ENCODE results near the gene KIF25. TPM values are rescaled to one million over a fixed set of nuclear protein-coding genes. Genes with fewer than 3 reads are reported as not detected.

The KIF25 gene
- total RNA-seq, 1 experiment from 2014 or later, result 0.39 TPM

GRCh38 chr6:168044521-168045130 is 47.2 kb downstream of the KIF25 start:
- intact Hi-C loops (cut with micrococcal nuclease; ENCODE audit: unreplicated experiment), result no loop called here
- no peak for DNase-seq (ENCODE audit: low spot score)
- peaks cover 15% of the 10 kb centered on the region for H3K9me3 ChIP-seq (ENCODE audit: low read depth, low read length, poor library complexity, severe bottlenecking)
- no peak overlapping the region for H3K27ac ChIP-seq (ENCODE audit: low read depth, low read length, poor library complexity, severe bottlenecking)
- H3K4me3 ChIP-seq (ENCODE audit: low read depth, low read length, poor library complexity, severe bottlenecking), result no peak overlapping the region
- CTCF ChIA-PET, result no interaction called here
- no TSS peak for BruUV-seq (replicated peaks)
- POLR2A ChIA-PET (ENCODE audit: low non-redundant PET), result no interaction called here
- H3K36me3 ChIP-seq (ENCODE audit: insufficient read depth, low read length, poor library complexity, severe bottlenecking), result no peaks in the 10 kb centered on the region
- no peaks in the 10 kb centered on the region for H3K27me3 ChIP-seq (replicated peaks; ENCODE audit: insufficient read depth, low read depth, low read length, poor library complexity)
- TF ChIP-seq CTCF (conservative IDR thresholded peaks at IDR 0.05; ENCODE audit: low read depth, low read length) (no peak), EZH2 (IDR thresholded peaks at IDR 0.05; ENCODE audit: borderline replicate concordance, low read depth, low read length, poor library complexity, severe bottlenecking) (no peak)
- no peaks in the 10 kb centered on the region for H3K4me1 ChIP-seq (ENCODE audit: insufficient read depth, low read length, poor library complexity, severe bottlenecking)

- H3K4me3 ChIP-seq (ENCODE audit: low read depth, low read length, poor library complexity, severe bottlenecking), result no peak overlapping the region
- H3K4me1 ChIP-seq (ENCODE audit: insufficient read depth, low read length, poor library complexity, severe bottlenecking), result no peaks in the 10 kb centered on the region
- no peak overlapping the region for H3K27ac ChIP-seq (ENCODE audit: low read depth, low read length, poor library complexity, severe bottlenecking)
- ChIA-PET CTCF (no interaction called here), POLR2A (ENCODE audit: low non-redundant PET) (no interaction called here)
- H3K27me3 ChIP-seq (replicated peaks; ENCODE audit: insufficient read depth, low read depth, low read length, poor library complexity), result no peaks in the 10 kb centered on the region
- no peaks in the 10 kb centered on the region for H3K36me3 ChIP-seq (ENCODE audit: insufficient read depth, low read length, poor library complexity, severe bottlenecking)
- H3K9me3 ChIP-seq (ENCODE audit: low read depth, low read length, poor library complexity, severe bottlenecking), result peaks cover 10% of the 10 kb centered on the region
- no peak for DNase-seq (ENCODE audit: low spot score)
- no peak for TF ChIP-seq CTCF (conservative IDR thresholded peaks at IDR 0.05; ENCODE audit: low read depth, low read length)
- no peak for TF ChIP-seq EZH2 (IDR thresholded peaks at IDR 0.05; ENCODE audit: borderline replicate concordance, low read depth, low read length, poor library complexity, severe bottlenecking)
- BruUV-seq (replicated peaks), result no TSS peak
- intact Hi-C loops (cut with micrococcal nuclease; ENCODE audit: unreplicated experiment), result no loop called here
These were observed 47.7 kb downstream of the KIF25 start for GRCh38 chr6:168045141-168045691.

DNA sequence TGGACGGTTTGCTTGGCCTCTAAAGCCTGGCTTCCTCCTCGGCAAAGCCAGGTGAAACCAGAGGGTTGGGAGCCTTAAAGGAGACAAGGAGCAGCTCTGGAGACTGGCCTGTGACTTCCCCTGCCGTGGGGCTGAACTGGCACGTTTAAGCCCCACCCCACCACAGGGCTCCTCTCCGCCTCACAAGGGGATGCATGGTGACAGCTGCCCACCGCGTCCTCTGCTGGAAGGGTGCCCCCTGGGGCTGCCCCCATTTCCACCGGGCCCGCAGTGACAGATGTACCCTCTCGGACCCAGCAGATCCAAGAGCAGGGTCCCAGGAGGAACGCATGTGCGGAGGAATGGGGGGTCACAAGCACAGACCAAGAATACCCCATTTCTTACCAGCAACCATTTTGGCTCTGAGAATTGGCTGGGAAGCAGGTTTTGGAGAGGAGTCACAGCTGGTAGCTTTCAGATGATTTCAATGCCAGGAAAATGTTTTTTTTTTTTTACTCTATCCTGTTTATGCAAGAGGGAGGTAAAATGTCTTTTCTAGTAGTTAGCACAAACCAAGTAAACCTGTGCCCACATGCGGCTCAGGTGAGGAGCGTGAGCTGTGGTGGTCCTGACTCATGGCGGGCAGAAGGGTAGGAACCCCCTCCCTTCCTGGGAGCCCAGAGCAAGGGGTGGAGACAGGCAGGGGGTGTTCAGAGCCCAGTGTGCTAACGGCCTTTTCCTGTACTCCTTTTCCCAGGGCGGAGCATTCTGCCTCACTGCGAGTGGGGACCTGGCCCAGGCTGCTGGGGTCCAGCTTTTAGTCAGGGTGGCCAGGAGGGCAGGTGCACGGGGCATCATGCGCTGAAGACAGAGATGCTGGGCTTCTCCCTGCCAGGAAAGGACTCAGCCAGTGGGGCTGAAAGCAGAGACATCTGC is 48.5 kb downstream of the KIF25 start:
- CTCF ChIA-PET, result no interaction called here
- intact Hi-C loops (cut with micrococcal nuclease; ENCODE audit: unreplicated experiment), result no loop called here

More for the DNA sequence above, 48.5 kb downstream of the KIF25 start:
- TF ChIP-seq CTCF (conservative IDR thresholded peaks at IDR 0.05; ENCODE audit: low read depth, low read length) (no peak), EZH2 (IDR thresholded peaks at IDR 0.05; ENCODE audit: borderline replicate concordance, low read depth, low read length, poor library complexity, severe bottlenecking) (no peak)
- DNase-seq (ENCODE audit: low spot score), result no peak
- BruUV-seq (replicated peaks), result no TSS peak
- H3K4me1 ChIP-seq (ENCODE audit: insufficient read depth, low read length, poor library complexity, severe bottlenecking), result no peaks in the 10 kb centered on the region
- H3K36me3 ChIP-seq (ENCODE audit: insufficient read depth, low read length, poor library complexity, severe bottlenecking), result no peaks in the 10 kb centered on the region
- POLR2A ChIA-PET (ENCODE audit: low non-redundant PET), result no interaction called here
- H3K9me3 ChIP-seq (ENCODE audit: low read depth, low read length, poor library complexity, severe bottlenecking), result peaks cover 3% of the 10 kb centered on the region
- no peak overlapping the region for H3K4me3 ChIP-seq (ENCODE audit: low read depth, low read length, poor library complexity, severe bottlenecking)
- H3K27ac ChIP-seq (ENCODE audit: low read depth, low read length, poor library complexity, severe bottlenecking), result no peak overlapping the region
- no peaks in the 10 kb centered on the region for H3K27me3 ChIP-seq (replicated peaks; ENCODE audit: insufficient read depth, low read depth, low read length, poor library complexity)
